Astrocyte of the cerebellum (primary cell): ENCODE measurements around the gene RIC1.

Experiments used
- DNase-seq: peaks from one replicate; pipeline ENCODE4 v3.0.0-alpha.2; 2011; ENCODE audit warnings: low read depth
- H3K4me3 ChIP-seq: 2 replicates; pipeline ENCODE4 v1.5.1; 2011; ENCODE audit warnings: mild to moderate bottlenecking, low read depth, low read length, moderate library complexity
- in situ Hi-C: cut with HindIII; loops from 2 replicates; pipeline ENCODE4 v1.10.0; 2017; ENCODE audit warnings: low sequenced_read_pairs
- TF ChIP-seq, protein P1 (sequence below): IDR thresholded peaks from 2 replicates; pipeline ENCODE4 v1.5.1; 2012; ENCODE audit warnings: low read length, low read depth, moderate library complexity, mild to moderate bottlenecking; ENCODE audit errors: missing control alignments

Gene RIC1

DNA sequence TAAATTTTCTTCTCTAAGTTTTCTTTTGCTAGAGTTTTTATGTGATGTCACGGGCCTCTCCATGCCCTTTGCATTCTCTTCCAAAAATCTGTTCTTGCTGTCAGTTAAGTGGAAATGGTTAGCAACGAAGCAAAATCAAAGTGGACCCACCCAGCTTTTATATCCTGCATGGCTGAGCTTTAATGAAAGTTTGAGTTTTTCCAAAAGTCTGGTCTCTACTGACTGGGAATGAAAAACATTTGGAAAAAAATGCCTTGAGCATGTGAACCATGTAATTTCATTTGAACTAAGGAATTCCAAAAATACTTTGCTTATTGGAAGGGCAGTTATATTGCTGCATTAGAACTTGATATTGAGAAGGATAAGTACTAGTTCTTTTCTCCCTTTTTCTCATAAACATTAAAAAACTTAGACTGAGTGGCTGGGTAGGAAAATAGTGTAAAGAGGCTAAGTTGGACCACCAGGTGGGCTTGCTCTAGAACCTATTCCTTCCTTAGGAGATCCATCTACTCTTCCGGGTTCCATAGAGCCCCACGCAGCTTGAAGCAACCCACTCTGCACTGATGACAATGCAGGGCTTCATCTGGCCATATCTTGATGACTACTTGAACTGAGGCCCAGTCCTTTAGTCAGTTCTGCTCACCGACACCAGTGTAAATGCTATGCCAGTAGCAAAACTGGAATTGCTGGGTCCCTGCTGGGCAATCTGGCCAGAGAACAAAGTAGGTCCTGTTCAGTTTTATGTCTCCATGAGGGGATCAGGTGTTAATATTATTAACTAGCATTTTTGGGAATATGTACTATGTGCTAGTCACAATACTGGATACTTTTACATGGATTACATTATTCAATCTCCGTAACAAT, 17.4 kb upstream of the RIC1 start:
- TF ChIP-seq, protein P1, sequence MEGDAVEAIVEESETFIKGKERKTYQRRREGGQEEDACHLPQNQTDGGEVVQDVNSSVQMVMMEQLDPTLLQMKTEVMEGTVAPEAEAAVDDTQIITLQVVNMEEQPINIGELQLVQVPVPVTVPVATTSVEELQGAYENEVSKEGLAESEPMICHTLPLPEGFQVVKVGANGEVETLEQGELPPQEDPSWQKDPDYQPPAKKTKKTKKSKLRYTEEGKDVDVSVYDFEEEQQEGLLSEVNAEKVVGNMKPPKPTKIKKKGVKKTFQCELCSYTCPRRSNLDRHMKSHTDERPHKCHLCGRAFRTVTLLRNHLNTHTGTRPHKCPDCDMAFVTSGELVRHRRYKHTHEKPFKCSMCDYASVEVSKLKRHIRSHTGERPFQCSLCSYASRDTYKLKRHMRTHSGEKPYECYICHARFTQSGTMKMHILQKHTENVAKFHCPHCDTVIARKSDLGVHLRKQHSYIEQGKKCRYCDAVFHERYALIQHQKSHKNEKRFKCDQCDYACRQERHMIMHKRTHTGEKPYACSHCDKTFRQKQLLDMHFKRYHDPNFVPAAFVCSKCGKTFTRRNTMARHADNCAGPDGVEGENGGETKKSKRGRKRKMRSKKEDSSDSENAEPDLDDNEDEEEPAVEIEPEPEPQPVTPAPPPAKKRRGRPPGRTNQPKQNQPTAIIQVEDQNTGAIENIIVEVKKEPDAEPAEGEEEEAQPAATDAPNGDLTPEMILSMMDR, result no peak
- DNase-seq, result no peak
- no peak overlapping the region for H3K4me3 ChIP-seq
- in situ Hi-C loops, result no loop called here

- TF ChIP-seq, protein P1, result no peak
- in situ Hi-C loops, result no loop called here
- H3K4me3 ChIP-seq, result no peak overlapping the region
- DNase-seq, result no peak
These were observed 16.7 kb upstream of the RIC1 start for GRCh38 chr9:5612185-5612530.

DNA sequence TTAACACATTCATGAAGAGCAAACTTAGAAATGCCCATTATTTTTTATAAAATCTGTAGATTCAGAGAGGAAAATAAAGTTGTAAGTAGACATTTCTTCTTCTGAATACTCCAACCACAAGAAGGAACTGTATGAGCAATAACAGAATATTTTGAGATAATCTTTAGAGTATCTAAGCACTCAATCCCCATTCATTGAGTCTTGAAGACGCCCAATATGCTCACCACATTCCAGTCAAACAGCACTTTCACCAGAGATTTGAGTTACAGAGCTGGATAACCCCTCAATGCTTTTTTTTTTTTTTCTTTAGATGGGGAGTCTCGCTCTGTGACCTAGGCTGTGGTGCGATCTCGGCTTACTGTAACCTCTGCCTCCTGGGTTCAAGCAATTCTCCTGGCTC, 14.7 kb upstream of the RIC1 start:
- TF ChIP-seq, protein P1, result no peak
- no peak overlapping the region for H3K4me3 ChIP-seq
- DNase-seq, result no peak
- in situ Hi-C loops, result no loop called here

GRCh38 chr9:5614985-5615384, 13.9 kb upstream of the RIC1 start:
- in situ Hi-C loops, result no loop called here
- TF ChIP-seq, protein P1, result no peak
- no peak for DNase-seq
- no peak overlapping the region for H3K4me3 ChIP-seq

- DNase-seq, result no peak
- in situ Hi-C loops, result no loop called here
- TF ChIP-seq, protein P1, result no peak
- H3K4me3 ChIP-seq, result no peak overlapping the region
These were observed 11.2 kb upstream of the RIC1 start for GRCh38 chr9:5617749-5618148.

- in situ Hi-C loops, result no loop called here
- no peak for DNase-seq
- TF ChIP-seq, protein P1, result no peak
- H3K4me3 ChIP-seq, result no peak overlapping the region
These were observed 8.4 kb upstream of the RIC1 start for GRCh38 chr9:5620494-5620893.

- in situ Hi-C loops, result no loop called here
- no peak for DNase-seq
- H3K4me3 ChIP-seq, result no peak overlapping the region
- TF ChIP-seq, protein P1, result no peak
These were observed 7.6 kb upstream of the RIC1 start for GRCh38 chr9:5621327-5621726.
